NCI-H1694 treated with DMSO at 0.1 percent for 48 hours (cell line): Measurements from ENCODE around the gene CD38.
"Not testable (repeated sequence)": the region's sequence is repeated elsewhere in the genome, so short reads cannot be mapped to it uniquely, and the experiment has no call there.

ENCODE experiments used
- DNase-seq: peaks from one replicate; lab custom pipeline; 2025; lab: John Stamatoyannopoulos, UW

Gene CD38

GRCh38 chr4:15799141-15799540 lies 21.0 kb downstream of the CD38 start:
- DNase-seq, result no peak

- DNase-seq, result no peak
These were observed 21.6 kb downstream of the CD38 start for GRCh38 chr4:15799701-15800100.

GRCh38 chr4:15802497-15802896 lies 24.4 kb downstream of the CD38 start:
- DNase-seq, result not testable (repeated sequence)

- peak; percentile 21 for DNase-seq
These were observed 27.7 kb downstream of the CD38 start for GRCh38 chr4:15805583-15806517.

- no peak for DNase-seq
These were observed 30.9 kb downstream of the CD38 start for GRCh38 chr4:15809058-15809457.

GRCh38 chr4:15809466-15809865 lies 31.3 kb downstream of the CD38 start:
- DNase-seq, result no peak

GRCh38 chr4:15811703-15812337 lies 33.7 kb downstream of the CD38 start:
- no peak for DNase-seq

- no peak for DNase-seq
These were observed 54.7 kb downstream of the CD38 start for GRCh38 chr4:15832523-15833451.

- no peak for DNase-seq
These were observed 55.7 kb downstream of the CD38 start for GRCh38 chr4:15833801-15834200.

GRCh38 chr4:15836362-15836761 lies 58.2 kb downstream of the CD38 start:
- DNase-seq, result no peak

GRCh38 chr4:15837591-15837990 lies 59.5 kb downstream of the CD38 start:
- no peak for DNase-seq

- DNase-seq, result not testable (repeated sequence)
These were observed 63.1 kb downstream of the CD38 start for GRCh38 chr4:15841194-15841730.

- no peak for DNase-seq
These were observed 69.6 kb downstream of the CD38 start for GRCh38 chr4:15847746-15848145.

- DNase-seq, result no peak
These were observed 70.2 kb downstream of the CD38 start for GRCh38 chr4:15848191-15848842.

GRCh38 chr4:15851969-15852368 lies 73.8 kb downstream of the CD38 start:
- DNase-seq, result no peak

- DNase-seq, result no peak
These were observed 74.4 kb downstream of the CD38 start for GRCh38 chr4:15852524-15852923.

- DNase-seq, result no peak
These were observed 75.2 kb downstream of the CD38 start for GRCh38 chr4:15853345-15853744.

- no peak for DNase-seq
These were observed 77.8 kb downstream of the CD38 start for GRCh38 chr4:15855804-15856475.

- not testable (repeated sequence) for DNase-seq
These were observed 83.1 kb downstream of the CD38 start for GRCh38 chr4:15861198-15861597.

GRCh38 chr4:15864651-15865566 lies 86.8 kb downstream of the CD38 start:
- DNase-seq, result no peak
